Measurements from ENCODE around the gene BMP6. TPM values are rescaled to one million over a fixed set of nuclear protein-coding genes. Genes with fewer than 3 reads are reported as not detected.

Gene BMP6
- total and polyA plus RNA-seq, 2 of the 4 experiments (the other 2 are of a cell fraction): 0.18 to 0.19 TPM

- dilution Hi-C loops (cut with HindIII; ENCODE audit: low sequenced_read_pairs, unreplicated experiment): no loop called here
Observed at GRCh38 chr6:7798751-7799150, 72.9 kb downstream of the BMP6 start.

More at GRCh38 chr6:7798751-7799150, 72.9 kb downstream of the BMP6 start:
- no peak overlapping the region for H2BK5ac ChIP-seq (ENCODE audit: low read depth, low read length, poor library complexity, severe bottlenecking)
- CTCF ChIA-PET: no interaction called here
- no peak overlapping the region for H3K27ac ChIP-seq (ENCODE audit: insufficient read depth, low read length)
- H3K9ac ChIP-seq (ENCODE audit: low read depth, low read length): no peak overlapping the region
- H3K36me3 ChIP-seq (ENCODE audit: control insufficient read depth, insufficient read depth, low read length): no peaks in the 10 kb centered on the region
- ATAC-seq (ENCODE audit: low read depth) (no peak), DNase-seq (no peak)
- H2BK15ac ChIP-seq (ENCODE audit: low read depth, low read length): no peak overlapping the region
- no peak overlapping the region for H2AK9ac ChIP-seq (replicated peaks; ENCODE audit: low read depth, low read length, poor library complexity)
- H3K14ac ChIP-seq (replicated peaks; ENCODE audit: low read depth, low read length): no peak overlapping the region
- no peaks in the 10 kb centered on the region for H4K20me1 ChIP-seq (ENCODE audit: insufficient read depth, low read length)
- H2BK120ac ChIP-seq (ENCODE audit: low read depth, low read length): no peak overlapping the region
- H4K91ac ChIP-seq (ENCODE audit: insufficient read depth, low read depth, low read length): no peak overlapping the region
- no peak overlapping the region for H3K4me3 ChIP-seq (ENCODE audit: insufficient read depth, low read depth, low read length)
- peaks cover 9% of the 10 kb centered on the region for H3K27me3 ChIP-seq (ENCODE audit: control insufficient read depth, insufficient read depth, low read length)
- no TSS peak for BruUV-seq (replicated peaks)
- no peaks in the 10 kb centered on the region for H3K4me1 ChIP-seq (ENCODE audit: control insufficient read depth, insufficient read depth, low read length)
- no peak overlapping the region for H3K4me2 ChIP-seq (ENCODE audit: low read depth, low read length)
- no peaks in the 10 kb centered on the region for H3K9me1 ChIP-seq (ENCODE audit: insufficient read depth, low read length)
- no peak overlapping the region for H4K8ac ChIP-seq (ENCODE audit: low read depth in 2 of 2, low read length in 2 of 2)
- no peak overlapping the region for H3K56ac ChIP-seq (ENCODE audit: extremely low read depth, insufficient read depth, low read length)
- H2AFZ ChIP-seq (replicated peaks; ENCODE audit: low read length, poor library complexity): no peak overlapping the region
- no peak overlapping the region for H2AK5ac ChIP-seq (ENCODE audit: low read depth, low read length)
- H3K79me1 ChIP-seq (ENCODE audit: low read depth in 1 of 2, low read length in 2 of 2): no peaks in the 10 kb centered on the region
- H3K18ac ChIP-seq (ENCODE audit: low read depth, low read length): no peak overlapping the region
- no peak overlapping the region for H3K4ac ChIP-seq (ENCODE audit: low read depth, low read length)
- intact Hi-C loops (cut with micrococcal nuclease) (no loop called here), in situ Hi-C loops (cut with MboI; ENCODE audit: low sequenced_read_pairs) (no loop called here)
- no peaks in the 10 kb centered on the region for H3K9me3 ChIP-seq (ENCODE audit: control insufficient read depth, insufficient read depth, low read length)
- H4K5ac ChIP-seq (ENCODE audit: low read depth, low read length): no peak overlapping the region
- TF ChIP-seq CTCF (conservative IDR thresholded peaks at IDR 0.05; ENCODE audit: low read depth, low read length) (no peak), MXI1 (IDR thresholded peaks at IDR 0.05; ENCODE audit: borderline replicate concordance, low read depth, low read length) (no peak), RCOR1 (IDR thresholded peaks at IDR 0.05; ENCODE audit: insufficient replicate concordance, low read length) (no peak), CHD1 (IDR thresholded peaks at IDR 0.05; ENCODE audit: low read depth, low read length) (no peak), CEBPB (IDR thresholded peaks at IDR 0.05; ENCODE audit: low read depth, low read length) (no peak), NFE2L2 (IDR thresholded peaks at IDR 0.05; ENCODE audit: low read depth, low read length) (no peak), SMC3 (IDR thresholded peaks at IDR 0.05; ENCODE audit: low read depth, low read length) (no peak), BHLHE40 (IDR thresholded peaks at IDR 0.05; ENCODE audit: low read depth, low read length) (no peak)
- no CpG with 5 or more reads among the region's 6 CpGs for WGBS, 2 experiments (ENCODE audit: extremely low coverage in 2 of 2, insufficient read length in 1 of 2)
- H2BK20ac ChIP-seq (ENCODE audit: low read depth, low read length): no peak overlapping the region
- no peak overlapping the region for H3K23ac ChIP-seq (ENCODE audit: low read depth, low read length)
- POLR2A ChIA-PET (ENCODE audit: unreplicated experiment): no interaction called here
